SU-DHL-6 (cell line): ENCODE measurements around the gene CEBPB.
"Not testable (repeated sequence)": the region's sequence is repeated elsewhere in the genome, so short reads cannot be mapped to it uniquely, and the experiment has no call there.

Experiments
- EZH2phosphoT487 ChIP-seq: fragments of 200-600 bp; sonication (generic), shearing (Covaris generic); conservative IDR thresholded peaks from 2 replicates; pipeline ENCODE4 v1.6.1; 2018; ENCODE audit warnings: mild to moderate bottlenecking, antibody characterized with exemption, low read length, moderate library complexity, mixed read lengths
- TF ChIP-seq, protein P1 (sequence below): fragments of 200-600 bp; sonication (generic); IDR thresholded peaks from one replicate; pipeline ENCODE4 v1.5.1; 2017; ENCODE audit warnings: antibody characterized with exemption, mild to moderate bottlenecking, low read length, moderate library complexity; ENCODE audit not compliant: insufficient read depth, poor library complexity, severe bottlenecking

DNA sequence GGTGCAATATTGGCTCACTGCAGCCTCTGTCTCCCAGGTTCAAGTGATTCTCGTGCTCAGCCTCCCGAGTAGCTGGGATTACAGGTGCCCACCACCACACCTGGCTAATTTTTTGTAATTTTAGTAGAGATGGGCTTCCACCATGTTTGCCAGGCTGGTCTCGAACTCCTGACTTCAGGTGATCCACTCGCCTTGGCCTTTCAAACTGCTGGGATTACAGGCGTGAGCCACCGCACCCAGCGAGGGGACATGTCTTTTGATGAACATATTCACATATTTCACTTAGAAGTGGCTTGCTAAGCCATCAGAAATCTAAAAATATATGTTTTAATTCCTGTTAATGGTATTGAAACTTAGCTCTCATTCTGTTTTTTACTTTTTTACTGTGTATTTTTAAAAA, 11.1 kb downstream of the CEBPB start:
- TF ChIP-seq, protein P1, sequence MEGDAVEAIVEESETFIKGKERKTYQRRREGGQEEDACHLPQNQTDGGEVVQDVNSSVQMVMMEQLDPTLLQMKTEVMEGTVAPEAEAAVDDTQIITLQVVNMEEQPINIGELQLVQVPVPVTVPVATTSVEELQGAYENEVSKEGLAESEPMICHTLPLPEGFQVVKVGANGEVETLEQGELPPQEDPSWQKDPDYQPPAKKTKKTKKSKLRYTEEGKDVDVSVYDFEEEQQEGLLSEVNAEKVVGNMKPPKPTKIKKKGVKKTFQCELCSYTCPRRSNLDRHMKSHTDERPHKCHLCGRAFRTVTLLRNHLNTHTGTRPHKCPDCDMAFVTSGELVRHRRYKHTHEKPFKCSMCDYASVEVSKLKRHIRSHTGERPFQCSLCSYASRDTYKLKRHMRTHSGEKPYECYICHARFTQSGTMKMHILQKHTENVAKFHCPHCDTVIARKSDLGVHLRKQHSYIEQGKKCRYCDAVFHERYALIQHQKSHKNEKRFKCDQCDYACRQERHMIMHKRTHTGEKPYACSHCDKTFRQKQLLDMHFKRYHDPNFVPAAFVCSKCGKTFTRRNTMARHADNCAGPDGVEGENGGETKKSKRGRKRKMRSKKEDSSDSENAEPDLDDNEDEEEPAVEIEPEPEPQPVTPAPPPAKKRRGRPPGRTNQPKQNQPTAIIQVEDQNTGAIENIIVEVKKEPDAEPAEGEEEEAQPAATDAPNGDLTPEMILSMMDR = not testable (repeated sequence)
- TF ChIP-seq EZH2phosphoT487 = not testable (repeated sequence)
